Gastrocnemius medialis (tissue), 4 donors: Measurements from ENCODE around the gene TMEM176A.

Source experiments
- POLR2A ChIP-seq, 2 donors: fragments of 450-650 bp; IDR thresholded peaks; one replicate each; pipeline ENCODE4 v1.6.1; 2017; ENCODE audit warnings: antibody characterized with exemption in 2 of 2, mild to moderate bottlenecking in 2 of 2, moderate library complexity in 2 of 2
- TF ChIP-seq, protein P1 (sequence below), 5 experiments: fragments of 450-650 bp in 3 of 5; fragments of 200-600 bp in 2 of 5; sonication (generic) in 2 of 5; IDR thresholded peaks in 4 of 5; conservative IDR thresholded peaks in 1 of 5; 1 replicate in 4 of 5; 2 replicates in 1 of 5; pipeline ENCODE4 v1.5.1; 2016 to 2019; ENCODE audit warnings: antibody characterized with exemption in 5 of 5, mild to moderate bottlenecking in 3 of 5, moderate library complexity in 3 of 5

DNA sequence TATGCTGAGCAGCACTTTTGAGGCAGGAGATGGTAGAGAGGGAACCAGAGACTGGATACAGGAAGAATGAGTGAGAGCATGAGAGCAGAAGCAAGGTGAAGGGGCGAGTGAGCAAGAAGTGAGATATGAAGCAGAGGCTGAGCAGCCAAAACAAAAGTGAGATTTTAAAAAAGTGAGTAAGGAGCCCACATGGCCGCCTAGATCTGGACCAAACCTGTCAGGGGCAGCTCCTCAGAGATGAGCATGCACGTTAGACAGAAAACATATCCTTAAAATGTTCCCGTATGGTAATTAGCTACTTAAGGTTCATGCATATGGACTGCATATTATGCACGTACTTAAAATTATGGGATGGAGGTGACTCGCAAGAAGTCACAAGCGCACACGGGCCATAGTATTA is 22.5 kb downstream of the TMEM176A start:
- TF ChIP-seq, protein P1, sequence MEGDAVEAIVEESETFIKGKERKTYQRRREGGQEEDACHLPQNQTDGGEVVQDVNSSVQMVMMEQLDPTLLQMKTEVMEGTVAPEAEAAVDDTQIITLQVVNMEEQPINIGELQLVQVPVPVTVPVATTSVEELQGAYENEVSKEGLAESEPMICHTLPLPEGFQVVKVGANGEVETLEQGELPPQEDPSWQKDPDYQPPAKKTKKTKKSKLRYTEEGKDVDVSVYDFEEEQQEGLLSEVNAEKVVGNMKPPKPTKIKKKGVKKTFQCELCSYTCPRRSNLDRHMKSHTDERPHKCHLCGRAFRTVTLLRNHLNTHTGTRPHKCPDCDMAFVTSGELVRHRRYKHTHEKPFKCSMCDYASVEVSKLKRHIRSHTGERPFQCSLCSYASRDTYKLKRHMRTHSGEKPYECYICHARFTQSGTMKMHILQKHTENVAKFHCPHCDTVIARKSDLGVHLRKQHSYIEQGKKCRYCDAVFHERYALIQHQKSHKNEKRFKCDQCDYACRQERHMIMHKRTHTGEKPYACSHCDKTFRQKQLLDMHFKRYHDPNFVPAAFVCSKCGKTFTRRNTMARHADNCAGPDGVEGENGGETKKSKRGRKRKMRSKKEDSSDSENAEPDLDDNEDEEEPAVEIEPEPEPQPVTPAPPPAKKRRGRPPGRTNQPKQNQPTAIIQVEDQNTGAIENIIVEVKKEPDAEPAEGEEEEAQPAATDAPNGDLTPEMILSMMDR (IDR thresholded peaks at IDR 0.05 in 4 of 5, conservative IDR thresholded peaks at IDR 0.05 in 1 of 5), result no peak
- TF ChIP-seq POLR2A (IDR thresholded peaks at IDR 0.05), result no peak
